HG02938 (cell line): Measurements from ENCODE around the gene CTNNBIP1.

Experiments used
- ATAC-seq: cut with Tn5 transposase; IDR thresholded peaks from one replicate; pipeline ENCODE4 v1.9.1; 2021; ENCODE audit warnings: mild to moderate bottlenecking, moderate library complexity; ENCODE audit not compliant: unreplicated experiment

The CTNNBIP1 gene

DNA sequence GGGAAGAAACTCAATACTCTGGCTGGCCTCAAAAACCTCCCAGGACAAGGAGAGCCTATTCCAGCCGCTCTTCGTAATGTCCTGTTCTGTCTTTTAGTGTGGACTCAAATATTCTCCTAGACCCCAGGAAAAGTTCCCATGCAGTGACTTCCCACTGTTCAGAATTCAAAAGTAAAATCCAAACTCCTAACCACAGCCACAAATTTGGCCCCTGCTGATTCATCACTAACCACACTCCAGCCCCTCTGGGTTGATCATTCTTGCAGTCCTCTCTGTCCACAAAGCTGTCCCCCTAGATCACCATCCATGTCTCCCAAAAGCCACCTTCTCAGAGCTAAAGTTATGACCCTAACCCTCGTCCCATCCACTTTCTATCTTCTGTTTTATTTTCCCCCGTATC, 5.1 kb downstream of the CTNNBIP1 start:
- no peak for ATAC-seq

DNA sequence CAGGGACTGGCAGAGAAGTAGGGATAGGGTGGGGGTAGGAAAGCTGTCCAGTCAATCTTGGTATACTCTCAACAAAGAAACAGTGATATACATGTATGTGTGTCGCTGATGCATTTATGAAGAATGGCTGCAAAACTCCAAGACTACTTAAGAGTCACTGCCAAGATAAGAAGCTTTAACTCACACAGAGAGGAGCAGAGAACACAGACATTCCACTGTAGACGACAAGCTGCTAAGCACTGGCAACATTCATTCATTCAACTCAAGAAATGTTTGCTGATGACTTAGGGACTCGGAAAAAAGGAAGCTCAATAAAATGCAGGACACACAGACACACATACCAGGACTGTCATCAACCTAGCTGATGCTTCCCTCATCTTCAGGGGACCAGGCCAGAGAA, 5.5 kb downstream of the CTNNBIP1 start:
- ATAC-seq = no peak

DNA sequence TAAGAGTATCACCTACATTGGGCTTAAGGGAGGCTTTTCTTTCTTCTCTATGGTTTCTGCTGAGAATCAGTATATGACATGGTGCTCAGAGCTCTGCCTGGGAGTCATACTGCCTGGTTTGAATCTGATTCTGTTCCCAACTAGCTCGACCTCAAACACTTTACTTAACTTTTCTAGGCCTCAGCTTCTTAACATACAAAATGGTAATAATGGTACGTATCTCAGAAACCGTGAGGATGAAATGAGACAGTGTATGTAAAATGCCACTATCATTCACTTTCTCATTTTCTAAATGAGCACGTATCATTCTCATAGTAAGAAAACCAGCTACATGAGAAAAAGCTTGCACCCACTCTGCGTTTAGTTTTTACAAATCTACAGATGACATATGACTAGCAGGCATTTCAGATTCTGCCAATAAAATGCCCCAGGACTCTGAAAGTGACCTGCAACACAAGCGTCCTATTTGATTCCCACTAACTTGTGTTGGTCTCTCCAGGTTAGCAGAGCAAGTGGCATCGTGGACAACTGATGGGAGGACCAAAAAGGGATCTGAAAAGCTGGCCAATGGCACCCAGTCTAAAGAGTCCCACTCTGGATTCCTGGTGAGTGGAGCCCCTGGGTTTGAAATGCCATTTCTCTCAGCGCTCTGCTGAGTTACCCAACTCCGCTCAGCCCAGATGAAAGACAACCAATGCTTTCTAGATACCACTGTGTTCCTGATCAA, 6.1 kb downstream of the CTNNBIP1 start:
- ATAC-seq = no peak

DNA sequence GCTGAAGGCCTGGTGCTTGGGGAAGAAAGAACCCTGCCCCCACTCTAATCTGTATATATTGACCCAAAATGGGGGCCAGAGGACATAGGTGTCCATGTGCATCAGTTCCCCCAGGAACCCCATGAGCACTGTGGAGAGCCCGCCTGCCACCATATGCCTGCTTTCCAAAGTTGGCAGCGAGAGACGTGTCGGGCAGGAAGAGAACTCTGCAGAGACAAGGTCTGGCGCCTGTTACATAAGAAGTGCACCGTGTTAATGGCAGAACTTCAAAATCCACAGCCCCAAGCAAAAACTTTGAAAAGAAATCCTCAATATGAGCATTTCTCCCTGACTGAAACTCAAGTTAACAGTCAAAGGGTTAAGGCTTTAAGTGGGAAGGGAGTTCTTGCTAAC, 8.0 kb downstream of the CTNNBIP1 start:
- no peak for ATAC-seq

DNA sequence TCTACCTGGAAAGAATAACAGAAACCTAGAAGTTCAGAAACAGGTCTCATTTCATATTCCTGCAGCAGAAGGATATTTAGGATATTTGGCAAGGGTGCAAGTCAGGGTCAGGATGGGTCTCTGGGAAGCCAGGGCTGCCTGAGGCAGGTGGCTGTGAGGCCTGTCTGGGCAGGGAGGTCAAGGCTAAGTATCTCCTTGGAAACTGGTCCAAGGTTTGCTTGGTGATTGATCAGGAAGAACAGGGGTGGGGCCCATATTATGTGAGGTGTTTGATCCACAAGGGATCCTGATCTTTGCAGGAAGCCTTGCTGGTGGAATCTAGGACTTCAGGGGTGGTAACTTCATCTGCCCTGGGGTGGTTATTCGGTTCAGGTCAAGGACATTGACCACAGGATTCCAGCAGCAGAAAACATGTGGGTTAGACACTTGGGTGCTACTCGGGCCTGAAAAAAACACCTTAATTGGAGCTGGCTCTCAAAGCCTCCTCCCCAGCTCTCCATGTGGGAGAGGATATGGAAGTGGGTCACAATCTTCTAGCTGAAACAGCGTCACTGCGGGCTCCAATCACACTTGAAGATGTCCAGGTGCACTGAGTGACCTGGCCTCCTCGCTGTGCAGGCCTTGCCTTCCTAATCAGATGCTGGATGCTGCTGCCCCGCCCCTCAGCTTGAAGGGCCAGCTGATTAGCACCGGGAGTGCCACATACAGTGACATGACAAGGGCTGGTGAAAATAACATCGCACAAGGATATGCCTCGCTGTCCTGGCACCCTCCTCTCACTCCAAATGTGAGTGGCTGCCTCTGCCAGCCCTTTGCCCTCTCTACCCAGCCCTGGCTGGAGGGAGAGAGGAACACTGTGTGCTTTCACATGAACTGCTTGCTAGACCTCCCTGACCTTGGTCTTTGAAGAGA, 8.7 kb downstream of the CTNNBIP1 start:
- no peak for ATAC-seq

DNA sequence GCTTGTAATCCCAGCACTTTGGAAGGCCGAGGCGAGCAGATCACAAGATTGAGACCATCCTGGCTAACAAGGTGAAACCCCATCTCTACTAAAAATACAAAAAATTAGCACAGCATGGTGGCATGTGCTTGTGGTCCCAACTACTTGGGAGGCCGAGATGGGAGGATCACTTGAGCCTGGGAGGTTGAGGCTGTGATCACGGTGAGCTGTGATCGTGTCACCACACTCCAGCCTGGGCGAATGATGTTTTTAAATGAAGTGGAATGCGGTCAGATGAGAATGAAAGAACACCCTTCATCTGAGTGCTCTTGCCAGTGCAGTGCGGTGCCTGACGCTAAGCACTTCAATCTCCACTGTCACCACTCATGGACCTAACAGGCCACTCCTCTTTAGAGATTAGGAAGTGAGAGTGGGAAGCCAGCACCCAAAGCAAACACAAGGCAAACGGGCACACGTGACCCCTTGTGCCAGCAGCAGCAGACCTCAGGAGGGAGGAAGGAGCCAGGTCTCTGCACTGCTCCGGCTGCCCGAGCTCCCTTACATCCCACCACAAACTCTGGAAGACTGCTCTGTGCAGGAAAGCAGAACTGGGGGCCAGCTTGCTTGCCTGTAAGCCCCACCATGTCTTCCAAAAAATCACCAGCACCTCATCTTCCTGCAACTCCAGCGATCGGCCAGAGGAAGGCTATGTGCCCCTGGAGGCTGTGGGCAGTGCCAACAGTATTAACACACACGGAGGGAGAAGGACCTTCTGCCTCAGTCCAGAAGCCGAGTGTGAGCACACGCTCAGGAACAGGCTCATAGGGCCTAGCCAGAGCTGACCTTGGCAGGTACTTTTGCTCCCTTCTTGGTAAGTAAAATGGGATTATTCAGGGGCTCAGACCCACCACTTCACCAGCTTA, 9.7 kb downstream of the CTNNBIP1 start:
- ATAC-seq = no peak

DNA sequence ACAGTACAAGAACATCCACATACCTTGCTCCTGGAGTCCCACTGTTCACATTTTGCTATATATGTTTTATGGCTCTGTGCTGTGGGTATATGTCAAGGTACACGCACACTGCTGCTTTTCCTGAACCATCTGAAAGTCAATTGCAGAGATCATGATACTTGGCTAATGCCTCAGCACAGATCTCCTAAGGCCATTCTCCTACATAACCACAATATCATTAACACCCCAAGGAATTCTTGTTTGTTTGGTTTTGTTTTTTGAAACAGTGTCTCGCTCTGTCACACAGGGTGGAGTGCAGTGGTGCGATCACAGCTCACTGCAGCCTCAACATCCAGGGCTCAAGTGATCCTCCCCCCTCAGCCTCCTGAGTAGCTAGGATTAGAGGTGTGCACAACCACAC, 16.0 kb downstream of the CTNNBIP1 start:
- ATAC-seq = no peak

DNA sequence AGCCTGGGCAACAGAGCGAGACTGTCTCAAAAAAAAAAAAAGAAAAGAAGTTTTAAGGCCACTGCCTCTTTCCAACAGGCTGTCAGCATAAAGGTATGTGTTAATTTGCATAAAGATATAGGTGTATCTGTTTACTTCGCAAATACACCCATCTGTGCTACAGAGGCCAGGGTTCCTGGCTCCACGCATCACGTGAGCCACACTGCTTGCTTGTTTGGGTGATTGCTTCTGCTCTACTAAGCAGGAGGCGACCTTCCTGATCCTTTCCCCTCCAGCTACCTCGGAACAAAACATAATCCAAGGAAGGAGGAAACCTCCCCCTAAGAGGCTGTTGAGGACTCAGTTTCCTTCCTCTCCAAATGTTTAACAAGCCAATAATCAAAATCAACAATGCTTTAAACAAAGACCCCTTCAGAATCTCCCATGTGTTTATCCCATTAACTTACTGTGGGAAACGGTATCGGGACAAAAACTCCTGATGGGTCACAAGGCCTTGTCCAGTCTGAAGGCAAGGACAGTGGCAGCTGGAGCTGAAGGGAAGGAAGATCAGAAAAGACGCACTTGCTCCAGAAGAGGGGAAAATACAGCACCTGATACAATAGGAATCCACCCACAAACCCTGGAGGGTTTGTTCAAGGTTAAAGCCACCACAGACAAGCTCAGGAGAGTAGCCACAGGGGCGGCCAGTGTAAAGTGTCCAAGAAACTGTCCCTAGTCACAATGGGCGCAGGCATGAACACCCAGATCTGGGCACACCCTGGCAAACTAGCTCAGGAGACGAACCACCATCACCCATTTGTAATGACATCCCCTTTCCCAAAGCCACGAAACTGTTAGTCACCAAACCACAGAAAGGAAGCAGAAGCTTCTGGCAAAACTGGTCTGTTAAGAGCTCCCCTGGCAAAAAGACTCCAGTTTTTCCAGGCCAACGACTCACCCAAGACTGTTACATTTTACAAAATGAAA, 17.2 kb downstream of the CTNNBIP1 start:
- no peak for ATAC-seq

DNA sequence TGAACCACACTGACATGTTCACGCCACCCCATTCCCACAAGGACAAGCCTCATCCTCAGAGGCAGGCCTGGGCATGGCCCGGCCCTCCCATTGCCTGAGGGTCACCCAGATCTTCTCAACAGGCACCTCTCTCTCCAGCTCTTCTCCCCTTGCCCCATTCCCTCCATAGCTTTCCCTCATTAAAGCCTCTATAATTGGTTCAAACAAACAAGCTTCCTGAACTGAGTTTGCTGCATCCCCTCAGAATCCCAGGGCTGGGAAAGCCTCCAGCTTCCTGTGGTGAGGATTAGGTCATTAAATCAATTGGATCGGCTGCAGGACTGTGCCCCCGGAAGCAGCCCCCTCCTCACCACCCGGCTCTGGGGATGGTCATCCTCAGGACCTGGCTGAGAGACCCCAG, 18.9 kb downstream of the CTNNBIP1 start:
- no peak for ATAC-seq

DNA sequence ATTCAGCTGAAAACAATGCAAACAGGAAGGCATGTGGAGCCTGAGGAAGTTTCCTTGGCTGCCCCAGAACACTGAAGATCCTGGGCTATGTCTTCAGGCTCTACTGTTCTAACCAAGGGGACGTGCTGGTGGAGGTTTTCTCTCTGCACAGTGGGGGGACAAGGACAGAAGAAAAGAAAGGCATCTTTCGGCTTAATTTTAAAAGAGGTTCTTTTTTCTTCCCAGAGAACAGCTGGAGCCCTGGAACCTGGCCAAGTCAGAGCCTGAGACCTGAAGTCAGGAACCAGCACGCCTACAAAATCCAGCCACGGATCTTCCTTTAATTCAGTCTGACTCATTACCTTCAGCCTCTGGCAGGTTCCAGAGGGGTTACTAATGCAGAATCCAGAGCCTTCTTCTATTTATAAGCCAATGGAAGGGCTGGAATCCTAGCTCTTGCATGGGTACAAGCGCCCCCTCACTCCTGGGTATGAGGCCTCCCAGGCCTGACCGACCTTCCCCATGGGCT, 19.8 kb downstream of the CTNNBIP1 start:
- no peak for ATAC-seq

DNA sequence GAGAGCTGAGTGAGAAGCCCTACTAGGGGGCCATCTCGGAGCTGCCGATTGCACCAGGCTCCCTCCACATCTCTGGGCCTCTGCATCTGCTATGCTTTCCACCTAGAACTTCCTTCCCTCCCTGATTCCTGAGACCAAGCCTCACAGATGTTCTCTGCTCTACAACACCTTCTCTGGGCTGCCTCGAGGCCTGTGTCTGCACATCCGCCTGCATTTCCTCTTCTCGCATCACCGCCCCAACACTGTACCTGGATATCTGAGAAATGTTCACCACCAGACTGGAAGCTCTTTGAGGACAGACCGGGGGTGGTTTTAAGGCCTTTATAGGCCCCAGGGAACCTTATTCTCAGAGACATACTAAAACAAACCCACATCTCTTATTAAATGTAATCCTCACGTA, 20.7 kb downstream of the CTNNBIP1 start:
- ATAC-seq = no peak

DNA sequence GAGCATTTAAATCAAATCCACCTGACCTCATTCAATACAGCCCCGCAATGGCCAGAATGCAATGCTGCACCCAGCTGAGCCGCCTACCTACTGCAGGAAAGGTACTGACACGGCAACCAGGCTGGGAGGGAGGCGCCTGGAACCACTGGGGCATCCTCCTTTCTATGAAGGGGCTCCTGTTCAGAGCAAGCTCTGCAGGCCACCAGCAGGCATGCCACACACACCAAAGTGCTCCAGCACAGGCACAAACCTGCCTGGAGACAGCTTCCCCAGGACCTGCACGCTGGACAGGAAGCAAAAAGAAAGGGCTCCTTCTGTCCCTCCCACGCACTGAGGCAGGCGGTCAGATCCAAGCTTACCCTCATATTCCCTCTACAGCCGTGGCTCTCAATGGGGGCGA, 21.2 kb downstream of the CTNNBIP1 start:
- ATAC-seq = no peak

DNA sequence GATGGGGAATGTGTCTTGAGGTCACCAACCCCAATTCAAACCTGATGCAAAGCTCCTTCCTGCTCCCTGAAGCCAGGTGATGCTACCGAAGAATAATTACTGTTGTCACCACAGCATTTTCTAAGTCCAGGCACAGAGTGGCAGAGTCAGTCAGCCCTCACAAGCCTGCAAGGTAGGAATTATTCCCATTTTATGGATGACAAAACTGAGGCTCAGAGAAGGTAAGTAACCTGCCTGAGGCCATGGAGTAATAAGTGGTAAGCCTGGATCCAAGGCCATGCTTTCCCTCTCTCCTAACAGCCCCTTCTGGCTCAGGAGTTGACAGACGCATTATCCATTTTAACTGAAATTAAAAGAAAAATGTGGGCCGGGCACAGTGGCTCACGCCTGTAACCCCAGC, 23.0 kb downstream of the CTNNBIP1 start:
- no peak for ATAC-seq

DNA sequence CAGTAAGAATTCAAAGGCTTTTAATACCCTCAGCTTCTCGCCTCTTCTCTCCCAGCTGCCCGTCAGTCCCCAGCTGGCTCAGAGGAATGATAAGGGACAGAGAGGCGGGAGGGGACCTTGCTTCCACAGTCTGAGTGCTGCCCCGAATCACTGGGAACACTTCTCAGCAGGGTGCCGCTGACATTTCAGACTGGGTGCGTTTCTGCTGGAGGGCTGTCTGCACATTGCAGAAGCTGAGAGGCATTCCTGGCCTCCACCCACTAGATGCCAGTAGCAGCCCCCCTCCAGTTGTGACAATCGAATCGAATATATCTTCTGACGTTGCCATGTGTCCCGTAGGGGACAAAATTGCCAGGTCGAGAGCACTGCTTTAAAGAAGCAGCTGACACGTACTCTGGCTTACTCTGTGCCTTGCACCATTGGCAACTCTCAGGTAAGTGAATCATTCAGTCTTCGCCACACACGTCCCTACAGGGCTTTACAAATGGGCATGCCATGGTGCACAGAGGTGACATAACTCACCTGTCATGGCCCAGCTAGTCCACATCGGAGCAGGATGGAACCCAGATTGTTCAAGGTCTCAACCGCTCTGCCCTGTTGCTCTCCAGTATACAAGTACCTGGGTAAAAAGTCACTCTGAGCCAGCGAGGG, 23.9 kb downstream of the CTNNBIP1 start:
- ATAC-seq = no peak

DNA sequence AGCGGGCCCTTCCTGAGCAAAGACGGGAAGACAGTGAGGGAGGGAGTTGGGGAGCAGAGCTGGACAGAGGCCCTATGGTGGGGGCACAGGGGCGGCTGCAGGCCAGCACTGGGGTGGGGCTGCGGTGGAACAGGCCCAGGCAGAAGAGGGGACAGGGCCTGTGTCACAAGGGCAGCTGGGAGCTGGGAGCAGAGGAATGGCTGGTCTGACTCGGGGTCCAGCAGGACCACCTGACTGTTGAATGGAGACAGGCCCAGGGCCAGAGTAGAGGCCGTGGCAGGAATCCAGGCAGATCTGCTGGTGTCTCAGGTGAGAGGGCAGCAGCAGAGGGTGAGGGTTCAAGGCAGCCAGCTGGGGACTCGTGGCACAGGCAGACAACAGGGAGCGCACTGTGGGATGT, 25.3 kb downstream of the CTNNBIP1 start:
- ATAC-seq = no peak

DNA sequence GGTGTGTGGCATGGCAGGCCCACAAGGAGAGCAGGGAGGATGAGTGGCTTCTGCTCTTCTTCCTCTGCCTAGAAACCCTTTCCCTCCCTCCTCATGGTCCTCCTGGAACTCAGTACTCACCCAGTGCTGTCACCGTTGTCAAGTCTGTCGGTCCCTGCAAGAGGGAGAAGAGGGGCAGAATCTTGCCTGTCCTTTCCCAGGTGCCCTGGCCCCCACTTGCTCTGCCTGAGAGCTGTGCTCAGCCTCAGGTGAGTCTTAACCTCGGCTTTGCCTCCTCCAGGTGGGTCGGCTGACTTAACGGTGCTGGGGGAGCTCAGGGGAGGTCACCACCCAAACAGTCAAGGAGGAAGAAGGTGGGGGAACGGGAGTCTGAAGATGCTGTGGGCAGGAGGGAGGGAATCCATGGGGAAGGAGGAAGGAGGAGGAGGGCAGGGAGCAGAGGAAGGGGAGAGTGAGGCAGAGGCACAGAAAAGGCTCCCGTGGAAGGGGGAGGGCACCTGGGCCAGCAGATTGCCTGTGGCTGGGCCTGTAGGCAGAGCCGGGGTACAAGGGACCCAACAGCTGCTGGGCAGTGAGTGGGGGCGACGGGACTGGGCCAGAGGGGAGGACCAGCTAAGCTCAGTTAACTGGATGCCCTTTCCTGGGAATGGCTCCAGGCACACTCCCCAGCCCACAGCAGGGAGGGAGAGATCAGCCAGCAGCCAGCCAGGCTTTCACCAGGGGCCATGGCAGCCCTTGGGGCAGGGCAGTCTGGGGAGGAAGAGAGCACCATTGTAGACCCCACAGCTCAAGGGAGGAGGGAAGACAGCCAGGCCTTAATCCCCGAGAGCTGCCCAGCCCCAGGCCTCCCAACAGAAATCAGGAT, 26.3 kb downstream of the CTNNBIP1 start:
- ATAC-seq = no peak

DNA sequence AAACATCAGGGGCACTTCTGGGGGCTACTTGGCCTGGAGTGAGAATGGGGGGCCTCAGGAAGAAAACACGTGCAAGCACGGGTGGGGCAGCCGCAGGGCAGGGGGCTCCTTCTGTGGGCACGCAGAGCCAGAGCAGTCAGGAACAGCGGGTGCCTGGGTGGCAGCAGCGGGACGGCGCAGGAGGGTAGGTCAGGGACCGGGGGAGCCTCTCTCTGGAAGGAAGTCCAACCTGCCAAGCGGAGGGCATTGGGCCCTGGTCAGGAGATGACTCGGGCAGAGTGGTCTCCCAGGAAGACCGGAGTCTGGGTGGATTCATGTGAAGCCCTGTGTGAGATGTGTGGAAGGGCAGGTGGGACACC, 27.1 kb downstream of the CTNNBIP1 start:
- no peak for ATAC-seq

DNA sequence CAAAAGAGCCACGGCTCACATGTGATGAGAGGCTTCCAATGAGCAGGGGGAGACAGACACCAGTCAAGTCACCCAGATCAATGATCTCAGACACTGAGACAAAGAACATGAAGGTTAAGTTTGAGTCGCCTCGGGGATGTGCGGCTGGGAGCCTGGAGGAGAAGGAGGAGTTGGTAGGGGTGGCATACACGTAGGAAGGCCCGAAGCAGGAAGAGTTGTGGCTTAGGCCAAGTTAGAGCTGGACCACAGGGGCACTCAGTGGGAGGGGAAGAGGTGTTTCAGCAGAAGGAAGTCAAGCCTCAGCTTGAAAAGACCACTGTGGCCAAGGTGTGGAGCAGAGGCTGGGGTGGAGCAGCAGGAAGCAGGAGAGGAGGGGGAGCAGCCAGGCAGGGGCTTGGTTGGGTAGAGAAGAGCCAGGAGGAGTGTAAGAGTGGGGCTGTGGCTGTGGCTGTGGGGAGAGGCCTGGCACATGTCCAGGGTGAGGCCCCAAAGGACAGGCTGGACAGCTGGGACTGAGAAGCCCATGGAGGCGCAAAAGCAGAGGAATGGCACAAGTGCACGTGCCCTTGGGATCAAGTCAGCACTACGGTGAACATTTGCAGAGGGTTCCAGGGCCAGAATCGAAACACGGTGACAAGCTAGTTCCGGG, 27.6 kb downstream of the CTNNBIP1 start:
- ATAC-seq = no peak
